RWPE2 (cell line): ENCODE data around the gene CRKL.

Source experiments
- ATAC-seq: fragments of 200-7000 bp; cut with Tn5 transposase; 3 replicates; pipeline ENCODE4 v1.9.1; 2021; ENCODE audit warnings: low read depth
- DNase-seq: peaks from one replicate; pipeline ENCODE4 v3.0.0-alpha.2; 2020; ENCODE audit warnings: low spot score
- H3K27ac ChIP-seq: fragments of 450-650 bp; 2 replicates; pipeline ENCODE4 v1.5.1; 2017; ENCODE audit warnings: mild to moderate bottlenecking; ENCODE audit not compliant: poor library complexity, severe bottlenecking
- H3K27me3 ChIP-seq: fragments of 250-450 bp; sonication (Bioruptor Pico); 2 replicates; pipeline ENCODE4 v1.5.1; 2021; ENCODE audit warnings: mild to moderate bottlenecking, moderate library complexity; ENCODE audit not compliant: insufficient read depth, poor library complexity, severe bottlenecking
- H3K36me3 ChIP-seq: fragments of 250-450 bp; sonication (Bioruptor Pico); 2 replicates; pipeline ENCODE4 v1.5.1; 2020; ENCODE audit warnings: low read depth, mild to moderate bottlenecking, moderate library complexity
- H3K4me1 ChIP-seq: fragments of 250-450 bp; sonication (Bioruptor Pico); 2 replicates; pipeline ENCODE4 v1.5.1; 2021; ENCODE audit warnings: mild to moderate bottlenecking, moderate library complexity; ENCODE audit not compliant: insufficient read depth, poor library complexity, severe bottlenecking
- H3K4me3 ChIP-seq: fragments of 250-450 bp; sonication (Bioruptor Pico); 2 replicates; pipeline ENCODE4 v1.5.1; 2021; ENCODE audit warnings: mild to moderate bottlenecking, moderate library complexity; ENCODE audit not compliant: severe bottlenecking
- H3K9me3 ChIP-seq: fragments of 250-450 bp; sonication (Bioruptor Pico); 2 replicates; pipeline ENCODE4 v1.5.1; 2021; ENCODE audit warnings: mild to moderate bottlenecking, moderate library complexity; ENCODE audit not compliant: severe bottlenecking
- CTCF ChIP-seq: fragments of 450-650 bp; IDR thresholded peaks from one replicate; pipeline ENCODE4 v1.5.1; 2017; ENCODE audit warnings: mild to moderate bottlenecking, moderate library complexity; ENCODE audit not compliant: poor library complexity, severe bottlenecking

The CRKL gene

GRCh38 chr22:20955548-20955947 is 38.3 kb downstream of the CRKL start:
- ATAC-seq (no peak), DNase-seq (no peak)
- peaks cover 1% of the 10 kb centered on the region for H3K9me3 ChIP-seq
- no peak overlapping the region for H3K4me3 ChIP-seq
- TF ChIP-seq CTCF: no peak
- H3K4me1 ChIP-seq: peaks cover 37% of the 10 kb centered on the region
- peaks cover 41% of the 10 kb centered on the region for H3K36me3 ChIP-seq
- H3K27me3 ChIP-seq: no peaks in the 10 kb centered on the region
- H3K27ac ChIP-seq: peak overlapping the region; percentile 58

GRCh38 chr22:20956258-20957101 is 39.3 kb downstream of the CRKL start:
- no peak for DNase-seq

GRCh38 chr22:20957102-20957682 is 40.0 kb downstream of the CRKL start:
- H3K27ac ChIP-seq: peak overlapping the region; percentile 58

More at GRCh38 chr22:20956258-20957101, 39.3 kb downstream of the CRKL start:
- Histone ChIP-seq H3K36me3 (peaks cover 32% of the 10 kb centered on the region), H3K27ac (peak overlapping the region; percentile 58), H3K27me3 (no peaks in the 10 kb centered on the region), H3K4me3 (peak overlapping the region; percentile 76), H3K9me3 (peaks cover 1% of the 10 kb centered on the region), H3K4me1 (peaks cover 32% of the 10 kb centered on the region)
- TF ChIP-seq CTCF: peak; percentile 45
- peak; percentile 42 for ATAC-seq

GRCh38 chr22:20957683-20958431 is 40.6 kb downstream of the CRKL start:
- Histone ChIP-seq H3K4me3 (peak overlapping the region; percentile 76), H3K36me3 (peaks cover 18% of the 10 kb centered on the region), H3K4me1 (peaks cover 32% of the 10 kb centered on the region), H3K27me3 (no peaks in the 10 kb centered on the region), H3K9me3 (peaks cover 1% of the 10 kb centered on the region), H3K27ac (peak overlapping the region; percentile 58)
- ATAC-seq: peak; percentile 32
- DNase-seq: no peak
- TF ChIP-seq CTCF: no peak

More at GRCh38 chr22:20957102-20957682, 40.0 kb downstream of the CRKL start:
- Histone ChIP-seq H3K27me3 (no peaks in the 10 kb centered on the region), H3K9me3 (peaks cover 1% of the 10 kb centered on the region), H3K36me3 (peaks cover 25% of the 10 kb centered on the region), H3K4me1 (peaks cover 35% of the 10 kb centered on the region), H3K4me3 (peak overlapping the region; percentile 76)
- peak; percentile 26 for ATAC-seq
- TF ChIP-seq CTCF: no peak
- DNase-seq: no peak
